HG03558 (cell line): Measurements from ENCODE around the gene LIPT1.
"Not testable (repeated sequence)": the region's sequence is repeated elsewhere in the genome, so short reads cannot be mapped to it uniquely, and the experiment has no call there.

Experiments used
- ATAC-seq: cut with Tn5 transposase; IDR thresholded peaks from one replicate; pipeline ENCODE4 v1.9.1; 2021; ENCODE audit warnings: moderate number of reproducible peaks; ENCODE audit not compliant: unreplicated experiment; ENCODE audit errors: extremely low read depth

Gene LIPT1

DNA sequence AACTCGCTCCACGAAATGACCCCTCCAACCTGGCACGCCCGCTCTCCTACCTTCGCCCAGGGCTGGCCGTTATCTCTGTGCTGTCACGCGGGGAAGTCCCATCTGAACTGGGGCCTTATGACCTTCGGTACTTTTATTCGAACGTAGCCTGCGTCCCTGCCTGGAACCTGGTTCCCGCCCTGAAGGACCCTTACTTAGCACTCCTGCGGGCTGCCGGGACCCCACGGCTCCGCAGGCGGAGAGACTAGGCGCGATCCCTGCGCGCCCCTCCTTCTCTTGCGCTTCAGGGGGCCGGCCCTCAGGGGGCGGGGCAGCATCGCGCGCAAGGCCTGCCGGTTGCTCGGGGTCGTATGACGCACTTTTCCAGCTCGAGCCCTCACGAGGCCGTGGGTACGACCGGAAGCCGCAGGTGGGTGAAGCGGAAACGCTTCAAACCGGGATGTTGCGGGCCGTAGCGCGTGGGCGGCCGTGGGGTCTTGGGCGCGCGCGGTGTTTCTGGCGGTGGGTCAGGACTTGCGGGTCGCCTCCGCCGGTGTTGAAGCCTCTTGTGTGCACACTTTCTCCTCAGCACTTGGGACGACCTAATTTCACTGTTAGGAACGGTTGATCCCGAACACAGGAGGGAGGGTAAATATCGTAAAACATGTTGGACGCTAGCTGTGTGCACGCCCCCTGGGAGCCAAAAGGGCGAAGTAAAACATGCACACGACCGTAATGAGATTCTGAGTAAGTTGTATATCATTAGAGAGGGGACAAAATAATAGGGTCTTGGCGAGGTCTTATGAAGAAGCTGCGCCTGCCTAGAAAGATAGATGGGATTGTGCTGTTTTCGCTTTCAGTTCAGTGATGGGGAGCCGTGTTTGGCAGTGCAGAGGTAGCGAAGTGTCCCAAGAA is at the start of gene LIPT1, which contains the start of gene TSGA10:
LIPT1 (plus strand) TSS at position 325 of the 894 bp plus-strand sequence. CDS start 6,991 bp downstream, outside the sequence.
TSGA10 (minus strand) TSS at position 300 of the 894 bp plus-strand sequence. CDS start 45,503 bp downstream, outside the sequence.
- ATAC-seq, result peak; percentile 79

DNA sequence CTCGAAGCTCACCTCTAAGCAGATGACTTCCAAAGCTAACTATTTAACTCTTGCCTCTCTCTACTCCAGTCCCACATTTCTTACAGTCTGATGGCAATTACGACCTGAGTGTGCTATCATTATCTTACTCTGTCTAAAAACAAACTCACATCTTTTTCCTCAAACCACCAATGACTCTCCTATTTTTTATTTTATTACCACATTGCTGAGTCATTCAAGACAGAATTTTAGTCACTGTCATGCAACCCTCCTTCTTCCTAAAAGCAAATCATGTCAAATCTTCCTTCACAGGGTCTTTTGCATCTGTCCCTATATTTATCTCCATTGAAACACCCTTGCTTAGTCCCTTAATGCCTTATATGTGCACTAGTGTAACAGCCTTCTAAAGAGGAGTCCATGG is 47.9 kb upstream of the LIPT1 start:
- no peak for ATAC-seq

DNA sequence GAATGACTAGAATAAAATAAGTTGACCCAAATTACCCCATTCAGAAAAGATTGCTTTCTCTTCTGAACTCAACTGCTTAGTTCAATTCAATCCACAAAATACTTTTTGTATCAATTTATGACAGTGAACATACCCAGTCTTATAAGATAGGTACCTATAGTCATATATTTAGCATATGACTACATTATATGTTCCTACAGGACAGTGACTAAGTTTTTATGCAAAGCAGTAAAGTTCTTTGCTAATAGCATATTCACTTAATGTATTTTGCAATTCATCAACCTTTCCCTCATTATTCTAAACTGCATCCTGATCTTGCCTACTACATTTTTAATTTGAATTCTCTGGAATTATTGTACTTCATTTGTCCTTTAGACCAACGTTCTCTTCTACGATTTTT is 43.5 kb upstream of the LIPT1 start:
- no peak for ATAC-seq

DNA sequence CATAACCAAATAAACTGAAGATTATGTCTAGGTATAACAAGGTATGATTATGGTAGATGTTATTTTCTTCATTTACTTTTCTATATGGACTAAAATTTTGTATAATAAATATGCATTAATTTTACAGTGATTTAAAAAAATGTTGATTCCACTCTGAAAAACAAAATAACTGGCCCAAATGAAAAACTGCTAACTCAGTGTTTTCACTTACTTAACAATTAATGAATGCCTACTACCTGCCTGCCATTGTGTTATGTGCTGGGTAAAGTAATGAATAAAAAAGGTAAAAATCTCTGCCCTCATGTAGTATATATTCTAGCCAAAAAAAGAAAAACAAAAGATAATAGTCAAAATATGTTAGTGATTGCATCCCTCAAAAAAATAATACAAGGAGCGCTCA is 42.8 kb upstream of the LIPT1 start:
- no peak for ATAC-seq

DNA sequence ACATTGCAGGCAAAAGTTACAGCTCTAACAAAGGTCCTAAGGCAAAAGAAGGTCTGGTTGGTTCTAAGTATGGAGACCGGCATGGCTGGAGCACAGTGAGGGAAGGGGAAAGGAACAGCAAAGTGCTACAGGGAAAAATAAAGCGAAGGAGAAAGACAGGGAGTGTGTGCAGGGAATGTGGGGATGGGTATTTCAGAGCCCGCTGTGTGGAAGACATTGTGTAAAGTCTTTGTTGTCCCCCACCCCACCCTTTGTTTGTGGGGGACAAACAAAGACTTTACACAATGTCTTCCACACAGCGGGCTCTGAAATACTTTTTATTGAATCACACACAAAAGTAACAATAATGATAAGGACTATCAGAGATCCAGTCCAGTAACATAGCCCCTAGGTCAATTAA is 42.1 kb upstream of the LIPT1 start:
- no peak for ATAC-seq

DNA sequence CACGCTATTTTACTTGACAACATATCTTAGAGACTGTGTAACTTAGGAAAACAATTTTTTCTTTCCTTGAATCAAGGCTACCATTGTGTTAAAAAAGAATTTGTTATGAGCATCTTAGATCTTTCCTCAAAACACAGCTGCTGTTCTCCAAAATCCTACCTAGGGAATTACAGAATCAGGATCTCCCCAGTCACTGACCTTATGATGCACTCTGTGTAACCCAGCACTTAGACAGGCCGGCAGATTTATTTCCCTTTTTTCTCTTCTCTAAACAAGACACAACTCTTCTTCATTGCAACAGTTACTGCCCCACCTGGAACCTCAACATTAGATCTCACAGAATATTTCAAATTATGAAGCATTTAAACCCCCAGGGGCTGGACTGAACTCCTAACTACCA is 26.8 kb upstream of the LIPT1 start:
- ATAC-seq, result no peak

DNA sequence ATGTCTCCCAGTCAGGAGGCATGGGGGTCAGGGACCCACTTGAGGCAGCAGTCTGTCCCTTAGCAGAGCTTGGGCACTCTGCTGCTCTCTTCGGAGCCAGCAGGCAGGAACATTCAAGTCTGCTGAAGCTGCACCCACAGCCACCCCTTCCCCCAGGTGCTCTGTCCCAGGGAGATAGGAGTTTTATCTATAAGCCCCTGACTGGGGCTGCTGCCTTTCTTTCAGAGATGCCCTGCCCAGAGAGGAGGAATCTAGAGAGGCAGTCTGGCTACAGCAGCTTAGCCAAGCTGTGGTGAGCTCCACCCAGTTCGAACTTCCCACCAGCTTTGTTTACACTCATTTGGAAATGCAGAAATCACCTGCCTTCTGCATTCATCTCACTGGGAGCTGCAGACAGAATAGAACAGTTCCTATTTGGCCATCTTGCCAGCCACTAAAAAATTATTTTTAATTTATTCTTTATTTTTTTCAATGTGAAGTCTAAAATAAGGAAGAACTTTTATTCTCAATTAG is 19.7 kb upstream of the LIPT1 start:
- not testable (repeated sequence) for ATAC-seq

DNA sequence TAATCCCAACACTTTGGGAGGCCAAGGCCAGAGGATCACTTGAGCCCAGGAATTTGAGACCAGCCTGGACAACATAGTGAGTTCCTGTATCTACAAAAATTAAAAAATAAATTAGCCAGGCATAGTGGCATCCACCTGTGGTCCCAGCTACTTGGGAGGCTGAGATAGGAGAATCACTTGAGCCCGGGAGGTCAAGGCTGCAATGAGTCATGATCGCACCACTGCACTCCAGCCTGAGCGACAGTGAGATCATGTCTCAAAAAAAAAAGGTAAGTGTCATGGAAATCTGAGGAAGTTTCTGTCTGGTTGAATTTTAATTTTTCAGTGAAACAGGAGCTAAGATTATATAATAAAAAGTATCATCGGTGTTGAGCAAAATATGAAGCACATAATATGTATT is 15.8 kb upstream of the LIPT1 start:
- ATAC-seq, result no peak

DNA sequence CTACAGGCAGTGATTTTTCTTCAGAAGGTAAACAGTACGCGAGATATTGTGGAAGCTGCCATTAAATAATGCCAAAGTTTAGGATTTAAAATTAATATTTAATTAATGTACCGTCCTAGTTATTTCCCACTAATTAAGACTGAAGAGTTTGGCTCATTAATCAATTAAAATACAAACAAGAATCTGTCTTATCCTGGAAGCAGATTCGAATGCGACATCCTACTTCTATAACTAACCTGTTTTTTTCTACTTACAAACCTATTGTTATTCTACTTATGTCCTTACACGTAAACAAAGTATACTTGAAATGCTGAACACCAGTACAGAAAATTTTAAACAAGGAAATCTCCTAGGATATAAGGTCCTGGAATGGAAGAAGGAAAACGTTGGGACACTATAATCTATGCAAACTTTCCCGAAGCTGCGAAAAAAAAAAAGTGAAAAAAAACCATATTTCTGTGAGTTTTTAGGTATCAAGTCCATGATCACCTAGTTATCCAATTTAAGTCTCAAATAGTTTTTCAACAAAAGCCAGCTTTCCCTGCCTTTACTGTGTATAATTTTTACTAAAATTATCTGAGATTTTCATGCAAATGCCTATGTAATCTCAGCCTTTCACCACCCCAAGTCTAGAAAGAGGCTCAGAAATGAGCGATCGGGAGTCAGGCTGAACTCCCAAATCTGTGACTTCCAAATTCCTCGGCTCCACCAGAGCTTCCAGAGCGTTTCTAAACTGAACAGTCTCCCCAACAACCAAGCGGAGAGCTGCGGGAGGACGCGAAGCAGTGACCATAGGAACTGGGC is 14.5 kb upstream of the LIPT1 start:
- no peak for ATAC-seq

DNA sequence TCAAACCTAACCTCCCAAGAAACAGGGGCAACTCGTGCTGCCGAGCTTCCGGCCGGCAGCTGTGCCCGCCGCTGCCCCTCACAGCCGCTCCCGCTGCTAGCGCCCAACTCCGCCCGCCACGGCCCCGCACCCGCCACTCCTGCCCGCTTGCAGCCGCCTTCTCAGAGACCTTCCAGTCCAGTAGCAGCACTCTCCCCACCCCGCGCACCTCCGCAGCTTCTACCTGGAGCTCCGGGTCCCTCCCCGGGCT is 14.0 kb upstream of the LIPT1 start:
- peak; percentile 13 for ATAC-seq

DNA sequence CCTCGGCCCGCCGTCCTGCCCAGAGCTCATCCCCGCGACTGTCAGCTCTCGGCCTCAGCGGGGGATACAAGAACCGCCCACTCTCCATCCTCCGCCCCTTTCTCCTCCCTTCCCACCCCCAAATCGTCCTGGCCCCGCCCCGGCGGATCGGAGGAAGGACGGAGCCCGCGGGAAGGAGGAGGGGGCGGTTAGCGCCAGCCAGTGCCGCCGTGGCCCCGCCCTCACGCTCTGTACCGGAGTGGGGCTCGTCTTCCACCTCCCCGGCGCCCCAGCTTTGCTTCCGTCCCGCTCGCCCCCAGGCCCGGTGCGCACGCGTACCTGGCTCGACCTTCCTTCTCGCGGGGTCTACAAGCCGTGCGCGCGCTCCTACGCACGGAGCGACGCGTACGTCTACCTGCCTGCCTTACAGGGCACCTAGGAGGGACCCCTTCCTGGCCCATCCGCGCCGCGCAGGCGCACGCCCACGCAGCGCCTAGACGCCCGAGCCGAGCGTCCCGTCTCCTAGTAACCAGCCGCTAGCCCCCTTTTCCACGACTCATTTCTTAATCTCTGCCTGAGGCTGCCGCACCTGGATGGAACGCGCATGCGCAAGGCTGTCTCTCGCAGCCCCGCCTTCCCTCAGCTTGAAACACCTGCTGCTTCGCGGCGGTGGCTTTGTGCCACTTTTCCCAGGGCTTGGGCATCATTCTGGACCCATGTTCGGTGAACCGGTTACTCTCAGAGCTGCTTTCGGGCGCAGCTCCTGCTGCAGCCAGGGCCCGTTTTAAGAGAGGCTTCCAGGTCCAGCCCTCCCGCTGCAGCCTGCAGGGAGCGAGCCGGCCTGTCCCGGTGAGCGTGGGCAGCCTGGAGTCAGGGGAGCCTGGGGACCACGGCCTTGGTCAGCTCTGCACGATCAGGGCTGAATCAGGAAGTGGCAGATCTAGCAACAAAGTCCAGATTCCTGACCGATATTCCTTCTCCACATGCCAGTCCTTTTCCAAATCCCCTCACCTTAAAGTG is 13.4 kb upstream of the LIPT1 start, which contains the start of gene C2orf15:
C2orf15 (plus strand) TSS at position 598 of the 999 bp plus-strand sequence. CDS start 8,852 bp downstream, outside the sequence.
- ATAC-seq, result peak; percentile 79

DNA sequence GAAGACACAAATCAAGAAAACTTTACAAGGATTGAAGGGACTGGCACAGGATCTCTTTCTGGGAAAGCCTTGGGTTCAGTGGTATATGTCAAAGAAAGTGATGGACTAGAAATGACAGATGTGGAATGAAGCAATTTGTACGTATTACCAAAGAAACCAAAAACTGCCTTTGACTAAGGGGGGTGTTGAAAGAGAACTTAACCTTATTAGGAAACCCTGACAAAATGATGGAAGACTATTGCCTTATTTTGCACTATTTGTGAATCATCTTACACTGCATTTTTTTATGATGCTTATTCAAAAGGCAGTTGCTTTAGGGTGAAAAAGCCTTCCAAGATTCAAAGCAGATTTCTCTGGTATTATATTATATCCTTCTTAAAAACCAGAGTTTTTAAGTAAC is 4.1 kb upstream of the LIPT1 start:
- no peak for ATAC-seq

DNA sequence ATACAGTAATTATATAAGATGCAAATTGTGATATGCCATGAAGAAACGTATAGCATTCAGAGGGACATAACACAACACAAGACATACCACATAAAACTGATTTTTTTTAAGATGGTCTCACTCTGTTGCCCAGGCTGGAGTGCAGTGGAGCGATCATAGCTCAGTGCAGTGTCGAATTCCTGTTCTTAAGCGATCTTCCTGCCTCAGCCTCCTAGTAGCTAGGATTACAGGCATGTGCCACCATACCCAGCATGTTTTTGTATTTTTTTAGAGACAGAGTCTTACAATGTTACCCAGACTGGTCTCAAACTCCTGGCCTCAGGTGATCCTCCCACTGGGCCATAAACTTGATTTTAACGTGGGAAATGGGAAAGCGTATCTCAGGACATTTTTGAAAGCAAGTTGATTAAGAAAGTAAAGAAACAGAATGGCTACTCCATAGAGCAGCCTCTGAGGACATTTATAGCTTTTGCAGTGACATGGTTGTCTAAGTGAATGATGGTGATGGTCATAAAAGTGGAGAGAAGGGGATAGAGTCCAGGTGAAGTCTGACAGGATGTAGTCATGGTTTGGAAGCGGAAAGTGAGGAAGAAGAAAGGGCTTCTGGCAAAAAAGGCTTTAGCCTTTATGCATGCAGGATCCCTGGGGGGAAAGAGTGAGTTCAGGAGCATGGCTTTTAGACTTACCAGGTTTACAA is 2.4 kb upstream of the LIPT1 start:
- no peak for ATAC-seq

DNA sequence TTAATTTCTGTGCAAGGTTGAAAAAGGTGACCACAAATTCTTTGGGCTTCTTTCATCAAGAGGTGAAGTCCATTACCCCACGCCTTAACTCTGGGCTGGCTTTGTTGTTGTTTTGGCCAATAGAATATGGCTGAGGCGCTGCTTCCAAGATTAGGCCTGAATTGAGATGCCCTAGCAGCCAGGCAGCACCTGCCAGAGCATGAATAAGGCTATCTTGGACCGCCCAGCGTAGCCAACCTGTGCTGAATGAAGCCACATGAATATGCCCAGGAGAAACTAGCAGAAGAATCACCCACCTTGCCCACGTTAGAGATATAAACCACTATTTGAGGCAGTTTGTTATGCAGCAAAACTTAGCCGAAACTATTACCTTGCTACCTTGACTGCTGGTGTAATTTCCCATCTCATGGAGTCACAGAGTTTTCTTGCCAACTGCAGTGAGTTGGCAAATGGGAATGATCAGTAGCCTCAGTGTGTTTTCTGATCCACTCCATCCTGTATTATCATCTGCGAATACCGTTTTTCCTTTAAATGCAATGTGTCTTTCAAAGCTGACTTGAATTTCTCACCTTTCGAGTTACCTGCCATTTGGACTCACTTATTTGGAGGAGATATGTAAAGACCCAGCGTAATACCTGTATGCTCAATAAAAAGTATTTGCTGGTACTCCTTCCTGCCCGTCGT is 704 bp upstream of the LIPT1 start:
- no peak for ATAC-seq

DNA sequence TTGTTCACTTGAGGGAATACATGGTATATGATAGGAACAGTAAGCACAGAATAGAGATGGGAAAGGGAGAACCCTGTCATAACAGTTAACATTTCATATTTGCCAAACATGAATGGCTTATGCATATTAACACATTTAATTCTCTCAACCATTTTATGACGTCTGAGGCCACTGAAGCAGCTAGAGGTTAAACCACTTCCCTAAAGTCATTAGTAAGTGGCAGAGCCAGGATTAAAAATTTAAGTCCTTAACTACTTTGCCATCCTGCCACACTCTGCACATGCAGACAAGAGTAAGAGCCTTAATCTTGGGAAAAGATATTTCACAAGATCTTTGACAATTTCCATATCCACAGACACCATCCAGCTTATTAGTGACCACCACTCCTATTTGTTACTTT is 2.1 kb downstream of the LIPT1 start:
- ATAC-seq, result no peak

DNA sequence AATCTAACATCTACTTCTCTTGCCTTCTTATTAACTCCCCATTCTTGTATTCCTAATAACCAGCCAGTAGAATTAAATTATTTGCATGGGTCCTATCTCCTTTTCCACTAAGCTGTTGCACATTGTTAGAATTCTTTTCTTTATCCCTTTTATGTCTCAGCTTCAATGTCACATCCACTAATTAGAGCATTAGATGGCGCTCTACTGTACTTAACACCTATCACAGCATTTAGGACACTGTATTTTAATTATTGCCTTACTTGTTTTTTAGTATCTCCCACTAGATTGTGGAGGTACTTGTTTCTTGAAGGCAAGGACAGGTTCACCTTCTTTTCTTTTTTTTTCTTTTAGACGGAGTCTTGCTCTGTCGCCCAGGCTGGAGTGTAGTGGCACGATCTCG is 3.8 kb downstream of the LIPT1 start:
- ATAC-seq, result no peak

DNA sequence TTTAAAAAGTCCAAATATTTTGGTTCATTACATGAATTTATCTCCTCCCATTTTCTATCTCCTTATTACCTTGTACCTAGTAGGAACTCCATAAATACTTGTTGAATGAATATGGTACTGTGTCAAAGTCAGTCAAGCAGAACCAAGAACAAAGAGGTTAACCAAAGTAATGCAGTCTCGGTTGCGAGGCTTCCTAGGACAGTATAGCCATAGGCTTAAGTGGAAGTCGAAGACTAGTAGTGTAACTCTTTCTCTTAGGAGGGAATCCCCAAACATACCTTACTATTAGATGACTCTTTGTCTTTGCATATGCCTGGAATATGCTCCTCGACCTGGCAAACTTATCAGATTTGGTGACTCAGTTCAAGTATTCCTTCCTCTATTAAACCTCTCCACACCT is 4.8 kb downstream of the LIPT1 start:
- ATAC-seq, result no peak

DNA sequence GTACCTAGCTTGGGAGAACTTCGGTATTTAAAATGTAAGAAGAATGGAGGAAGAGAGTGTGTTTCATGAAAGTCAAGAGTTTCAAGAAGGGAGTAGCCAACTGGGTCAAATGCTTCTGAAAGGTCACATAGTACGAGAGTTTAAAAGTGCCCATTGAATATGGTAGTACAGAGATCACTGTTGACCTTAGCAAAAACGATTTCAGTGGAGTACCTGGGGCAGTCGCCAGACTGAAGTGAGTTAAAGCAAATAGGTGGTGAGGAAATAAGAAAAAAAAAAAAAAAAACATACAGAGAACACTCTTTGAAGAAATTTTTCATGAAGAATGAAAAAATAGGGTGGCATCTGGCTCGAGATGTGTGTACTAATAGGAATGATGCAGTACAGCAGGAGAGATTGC is 11.5 kb downstream of the LIPT1 start:
- no peak for ATAC-seq

DNA sequence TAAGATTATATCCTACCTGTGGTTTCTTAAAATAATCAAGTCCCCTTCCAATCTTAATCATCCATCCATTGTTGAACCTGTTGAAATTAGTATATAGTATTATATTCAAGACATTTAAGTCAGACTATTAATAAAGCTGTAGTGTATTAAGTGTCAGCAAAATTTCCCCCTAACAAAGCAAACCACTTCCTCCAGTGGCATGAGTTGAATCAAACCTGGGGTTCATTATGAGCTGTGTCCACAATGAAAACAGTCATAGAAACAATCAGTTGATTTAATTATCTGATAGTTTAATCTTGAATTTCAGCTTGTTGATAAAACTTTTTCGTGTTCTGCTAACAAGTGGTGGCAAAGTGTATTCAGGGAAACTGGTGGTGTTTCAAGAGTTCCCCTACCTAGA is 14.8 kb downstream of the LIPT1 start:
- no peak for ATAC-seq
